ENCODE measurements around the gene IFNAR2.

GRCh38 chr21:33234635-33235520, 5.1 kb downstream of the IFNAR2 start:
- TF ChIP-seq CTCF (IDR thresholded peaks at IDR 0.05) (no peak), JUND (IDR thresholded peaks at IDR 0.05) (no peak), EP300 (IDR thresholded peaks at IDR 0.05; ENCODE audit: borderline replicate concordance in 1 of 2, low read depth in 1 of 2, low read length in 1 of 2) (no peak), POLR2AphosphoS5 (IDR thresholded peaks at IDR 0.05; ENCODE audit: low read depth, low read length) (no peak), RXRA (IDR thresholded peaks at IDR 0.05; ENCODE audit: borderline replicate concordance, low read depth) (no peak), FOXM1 (IDR thresholded peaks at IDR 0.05; ENCODE audit: low read depth) (no peak), EZH2phosphoT487 (IDR thresholded peaks at IDR 0.05; ENCODE audit: borderline replicate concordance, low read depth) (no peak), RFX5 (IDR thresholded peaks at IDR 0.05; ENCODE audit: low read length) (no peak), RAD21 (IDR thresholded peaks at IDR 0.05; ENCODE audit: low read length) (no peak), REST (IDR thresholded peaks at IDR 0.05; ENCODE audit: low read depth, low read length) (no peak), SIN3A (IDR thresholded peaks at IDR 0.05; ENCODE audit: borderline replicate concordance, low read depth, low read length) (no peak)

All from SK-N-SH (cell line).